HG02884 (cell line): ENCODE data around the gene MED13L.

Experiments used
- ATAC-seq: cut with Tn5 transposase; IDR thresholded peaks from one replicate; pipeline ENCODE4 v1.9.1; 2021; ENCODE audit warnings: mild to moderate bottlenecking, moderate library complexity; ENCODE audit not compliant: unreplicated experiment

The MED13L gene

DNA sequence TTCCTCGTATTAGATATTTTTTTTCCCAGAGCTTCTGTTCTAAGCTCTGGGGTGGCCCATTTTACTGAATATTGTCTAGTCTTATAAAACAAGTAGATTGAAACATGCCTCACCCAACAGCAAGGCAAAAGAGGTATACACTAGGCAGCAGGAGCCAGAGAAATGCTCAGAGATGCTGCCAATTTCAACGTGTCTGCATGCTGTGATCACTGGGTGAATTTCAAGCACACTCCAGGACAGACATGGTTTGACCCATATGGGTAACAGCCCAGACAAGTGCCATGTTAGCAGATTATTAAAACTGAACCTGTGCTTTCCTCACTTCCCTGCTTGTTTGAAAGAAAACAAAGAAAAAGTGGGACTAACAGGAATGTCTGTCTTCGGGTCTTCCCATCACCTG is 321.3 kb downstream of the MED13L start:
- ATAC-seq = no peak

DNA sequence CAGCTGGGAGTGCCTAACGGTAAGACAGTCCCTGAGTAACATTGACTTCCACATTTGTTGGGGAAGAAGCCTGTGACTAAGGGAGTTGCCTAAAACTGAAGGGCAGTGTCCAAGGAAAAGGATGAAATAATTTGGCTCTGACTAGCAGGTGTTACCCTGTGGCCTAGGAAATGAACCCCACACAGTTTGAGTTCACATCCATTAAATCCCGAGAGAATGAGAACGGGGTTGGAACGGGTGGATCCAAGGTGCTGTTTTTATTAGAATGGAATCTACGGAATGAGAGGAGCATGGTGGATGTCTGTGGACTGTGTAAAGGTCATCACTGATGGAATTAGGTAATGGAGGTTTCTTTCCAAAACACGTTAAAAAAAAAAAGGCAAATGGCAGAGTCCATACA is 324.0 kb downstream of the MED13L start:
- no peak for ATAC-seq

DNA sequence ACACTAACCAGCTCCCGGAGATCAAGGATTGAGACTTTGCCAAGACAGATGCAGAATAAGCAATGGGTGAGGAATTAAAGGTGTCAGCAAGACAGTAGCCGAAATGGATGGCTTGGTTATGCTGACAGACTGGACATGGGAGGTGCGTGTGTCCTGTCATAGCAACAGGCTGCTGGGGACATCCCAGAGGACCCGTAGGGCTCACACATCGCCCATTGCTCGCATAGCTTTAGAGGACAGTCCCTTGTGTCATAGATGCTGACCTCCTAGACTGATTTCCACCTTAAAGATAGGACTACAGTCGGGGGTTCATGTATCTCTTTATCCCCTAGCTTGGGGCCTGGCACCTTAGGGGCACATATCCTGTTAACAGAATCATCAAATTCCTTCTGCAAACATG is 324.5 kb downstream of the MED13L start:
- ATAC-seq = no peak

DNA sequence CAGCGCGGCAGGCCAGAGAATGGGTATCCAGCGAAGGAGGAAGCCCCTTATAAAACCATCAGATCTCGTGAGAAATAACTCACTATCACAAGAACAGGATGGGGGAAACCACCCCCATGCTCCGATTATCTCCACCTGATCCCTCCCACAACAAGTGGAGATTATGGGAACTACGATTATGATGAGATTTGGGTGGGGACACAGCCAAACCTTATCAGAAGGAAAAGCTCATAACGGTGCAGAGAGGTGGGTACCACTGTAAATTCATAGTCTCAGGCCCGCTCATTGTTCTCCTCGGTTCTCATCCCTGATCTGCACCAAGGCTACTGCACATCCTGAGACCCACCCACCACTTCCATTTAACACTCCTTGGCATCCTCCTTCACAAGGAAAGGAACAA is 326.5 kb downstream of the MED13L start:
- no peak for ATAC-seq

DNA sequence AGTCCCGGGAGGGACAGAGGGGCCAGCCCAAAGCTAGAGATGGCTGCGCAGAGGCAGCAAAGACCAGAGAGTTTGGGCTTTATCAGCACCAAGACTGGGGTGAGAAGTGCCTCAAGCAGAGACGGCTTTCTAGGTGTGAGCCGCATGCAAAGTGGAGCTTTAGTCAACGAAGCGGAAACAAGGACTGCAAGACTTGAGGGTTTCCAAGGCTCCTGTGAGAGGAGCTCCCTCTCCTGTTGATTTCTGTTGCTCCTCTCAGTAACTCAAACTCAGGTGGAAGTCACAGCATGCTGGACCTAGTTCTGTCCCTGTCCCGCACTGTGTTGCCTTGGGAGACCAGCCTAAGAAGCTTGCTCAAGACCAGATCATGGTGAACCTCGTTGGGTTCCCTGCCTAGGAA is 327.8 kb downstream of the MED13L start:
- no peak for ATAC-seq

DNA sequence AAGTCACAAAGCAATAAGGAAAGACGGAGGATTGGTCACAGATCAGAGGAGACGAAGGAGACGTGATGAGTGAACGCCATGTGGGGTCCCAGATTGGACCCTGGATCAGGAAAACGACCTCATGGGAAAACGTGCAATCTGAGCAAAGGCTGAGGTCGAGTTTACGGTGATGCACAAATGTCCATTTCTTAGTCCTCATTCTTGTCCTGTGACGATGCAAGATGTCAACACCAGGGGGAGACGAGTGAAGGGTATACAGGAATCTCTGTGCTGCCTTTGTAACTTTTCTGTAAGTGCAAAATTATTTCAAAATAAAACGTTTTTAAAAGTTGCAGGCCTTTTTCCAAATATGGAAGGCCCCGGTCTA is 329.8 kb downstream of the MED13L start:
- no peak for ATAC-seq

DNA sequence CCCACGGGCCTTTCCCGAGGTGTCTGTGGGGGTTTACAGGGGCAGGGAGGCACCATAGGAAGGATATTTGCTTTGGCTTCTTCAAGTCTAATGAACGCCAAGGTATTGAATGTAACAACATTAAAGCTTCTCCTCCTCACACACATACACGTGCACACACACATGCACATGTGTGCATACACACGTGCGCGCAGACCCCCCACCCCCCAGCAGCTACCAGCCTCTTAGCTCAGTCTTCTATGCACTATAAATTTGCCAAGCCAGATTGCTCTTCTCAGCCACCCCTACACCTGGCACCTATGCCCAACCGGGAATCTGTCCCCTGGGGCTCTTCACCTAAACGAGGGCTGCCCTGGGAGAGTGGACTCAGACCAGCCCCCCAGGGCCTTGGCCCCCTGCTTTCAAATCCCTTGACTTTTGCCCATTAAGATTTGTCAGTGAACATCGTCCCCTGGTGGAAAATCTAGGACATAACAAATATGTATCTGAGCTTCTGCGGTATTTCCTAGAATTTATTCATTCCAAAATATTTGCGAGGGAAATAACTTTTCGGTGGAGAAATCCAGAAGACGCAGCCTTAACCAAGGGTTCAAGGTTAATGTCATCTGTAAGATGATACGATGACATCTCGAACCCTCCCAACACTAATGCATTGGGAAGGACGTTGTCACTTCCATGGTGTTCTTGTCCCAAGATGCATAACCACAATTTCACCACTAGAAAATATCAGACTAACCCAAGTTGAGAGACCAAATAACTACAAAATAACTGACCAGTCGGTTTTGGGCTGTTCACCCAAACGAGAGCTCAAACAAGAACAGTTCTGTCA is 330.4 kb downstream of the MED13L start:
- no peak for ATAC-seq

DNA sequence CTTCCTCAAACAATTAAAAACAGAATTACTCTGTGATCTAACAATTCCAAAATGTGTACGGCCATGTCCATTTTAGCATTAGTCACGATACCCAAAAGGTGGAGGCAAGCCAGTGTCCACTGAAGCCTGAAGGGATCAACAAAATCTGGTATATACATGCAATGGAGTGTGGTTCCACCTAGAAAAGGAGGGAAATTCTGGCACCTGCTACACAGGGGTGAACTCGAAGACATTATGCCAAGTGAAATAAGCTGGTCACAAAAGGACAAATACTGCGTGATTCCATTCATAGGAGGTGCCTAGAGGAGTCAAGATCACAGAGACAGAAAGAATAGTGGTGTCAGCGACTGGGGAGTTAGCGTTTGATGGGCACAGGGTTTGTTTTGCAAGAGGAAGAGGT is 331.4 kb downstream of the MED13L start:
- no peak for ATAC-seq

DNA sequence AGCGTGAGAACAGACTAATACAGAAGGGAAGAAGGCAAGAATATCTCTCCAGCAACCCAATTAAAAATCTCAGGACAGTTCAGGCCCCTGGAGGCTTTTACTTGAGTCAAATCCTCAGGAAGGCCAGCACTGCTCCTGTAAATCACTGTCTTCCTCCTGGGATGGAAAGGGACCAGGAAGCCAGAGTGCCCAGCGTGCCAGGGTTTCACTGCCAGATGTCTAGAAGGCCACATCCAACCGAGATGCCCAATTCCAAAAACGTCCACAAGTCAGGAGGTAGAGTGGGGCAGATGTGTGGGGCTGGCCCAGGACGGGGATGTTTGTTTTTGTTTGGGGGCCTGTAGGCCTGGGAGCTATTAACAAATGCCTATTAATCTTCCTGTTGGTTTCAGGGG is 332.0 kb downstream of the MED13L start:
- ATAC-seq = no peak

DNA sequence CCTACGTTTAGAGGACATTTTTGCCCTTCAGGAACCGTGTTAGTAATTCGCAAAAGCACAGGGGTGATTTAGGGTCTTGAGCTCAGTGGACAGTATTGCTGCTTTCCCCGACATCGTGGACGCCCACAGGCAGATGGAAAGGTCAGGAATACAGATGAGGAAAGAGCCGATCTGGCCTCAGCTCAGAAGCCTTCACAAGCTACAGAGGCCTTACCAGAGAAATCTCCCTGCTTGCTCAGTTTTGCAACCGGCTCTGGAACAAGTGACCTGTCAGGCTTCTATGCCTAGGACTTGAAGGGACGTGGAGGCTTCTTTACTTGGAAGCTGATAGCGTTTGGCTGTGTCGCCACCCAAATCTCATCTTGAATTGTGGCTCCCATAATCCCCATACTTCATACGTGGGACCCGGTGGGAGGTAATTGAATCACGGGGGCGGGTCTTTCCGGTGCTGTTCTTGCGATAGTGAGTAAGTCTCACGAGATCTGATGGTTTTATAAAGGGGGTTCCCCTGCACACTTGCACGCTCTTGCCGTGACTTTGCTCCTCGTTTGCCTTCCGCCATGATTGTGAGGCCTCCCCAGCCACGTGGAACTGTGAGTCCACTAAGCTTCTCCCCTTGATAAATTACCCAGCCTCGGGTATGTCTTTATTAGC is 332.5 kb downstream of the MED13L start:
- no peak for ATAC-seq

DNA sequence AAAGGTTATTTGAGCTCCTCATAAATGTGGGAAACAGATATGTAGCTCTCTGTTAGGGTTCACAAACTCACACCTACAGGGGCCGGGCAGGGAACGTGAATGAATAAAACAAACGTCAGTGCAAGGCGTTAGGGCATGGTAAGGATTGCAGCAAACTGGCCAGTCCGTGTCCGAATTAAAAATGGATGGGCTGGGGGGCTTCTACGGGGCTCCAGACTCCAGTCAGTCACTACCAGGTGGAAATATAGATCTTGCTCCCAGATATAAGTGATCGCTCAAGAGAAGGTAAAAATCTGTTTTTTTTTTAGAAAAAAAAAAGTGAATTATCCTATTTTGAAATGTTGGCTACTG is 333.1 kb downstream of the MED13L start:
- no peak for ATAC-seq

DNA sequence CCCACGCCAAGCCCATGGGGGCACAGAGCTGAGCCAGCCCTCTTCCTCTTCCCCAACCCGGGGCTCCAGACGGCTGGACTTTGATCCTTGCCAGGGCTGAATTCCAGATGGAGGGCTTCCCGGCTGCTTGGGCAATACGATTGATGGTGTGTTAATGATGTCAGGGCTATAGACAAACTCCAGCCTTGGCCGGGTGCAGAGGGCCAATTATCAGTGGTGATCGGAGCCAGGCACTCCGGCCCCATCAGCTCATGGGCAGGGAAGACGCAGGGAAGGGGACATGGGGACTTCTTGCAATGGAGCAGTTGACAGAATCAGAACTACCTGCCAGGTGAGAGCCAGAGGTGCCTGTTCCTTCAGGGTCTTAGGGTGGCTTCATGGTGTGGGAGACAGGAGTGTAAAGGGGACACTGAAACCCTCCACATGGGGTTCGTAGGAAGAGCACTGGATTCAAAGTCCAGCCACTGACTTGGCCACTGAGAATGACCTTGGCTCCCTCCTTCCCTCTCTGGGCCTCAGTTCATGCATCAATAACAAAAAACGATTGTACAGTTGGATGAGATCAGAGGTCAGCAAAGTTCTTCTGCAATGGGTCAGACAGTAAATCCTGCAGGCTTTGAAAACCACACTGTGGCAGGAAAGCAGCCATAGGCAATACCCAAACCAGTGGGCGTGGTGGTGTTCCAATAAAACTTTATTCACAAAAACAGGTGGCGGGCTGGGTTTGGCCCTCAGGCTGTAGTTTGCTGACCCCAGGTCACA is 333.7 kb downstream of the MED13L start:
- no peak for ATAC-seq

DNA sequence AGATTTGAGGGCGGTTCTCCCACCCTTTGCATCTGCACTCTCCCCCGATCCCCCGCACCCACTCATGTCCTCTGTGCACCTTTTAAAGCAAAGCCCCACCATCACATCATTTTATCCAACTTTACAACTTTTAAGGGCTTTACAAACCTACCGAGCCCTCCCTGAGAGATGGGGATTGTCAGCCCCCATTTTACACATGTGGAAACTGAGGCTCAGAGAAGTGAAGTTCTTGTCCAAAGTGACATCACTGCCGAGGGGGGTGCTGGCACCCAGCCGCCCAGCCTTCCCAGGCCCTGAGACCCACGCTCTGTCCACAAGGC is 334.2 kb downstream of the MED13L start:
- no peak for ATAC-seq

DNA sequence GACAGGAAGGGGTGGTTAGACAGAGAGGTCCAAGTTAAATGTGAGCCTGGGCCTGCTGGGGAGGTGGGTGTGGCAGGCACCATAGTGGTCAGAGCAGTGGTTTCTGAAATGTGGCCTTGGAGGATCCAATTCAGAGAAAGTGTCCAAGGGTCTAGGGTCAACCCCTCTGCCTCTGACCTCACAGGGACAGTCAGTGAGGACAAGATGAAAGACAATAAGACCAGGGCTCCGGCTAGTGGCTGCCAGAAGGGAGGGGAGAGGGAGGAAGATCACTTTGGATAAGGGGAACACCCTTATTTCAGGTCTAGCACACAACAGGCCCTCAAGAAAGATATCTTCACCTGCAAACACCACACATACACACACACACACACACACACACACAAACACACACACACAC is 335.1 kb downstream of the MED13L start:
- no peak for ATAC-seq

DNA sequence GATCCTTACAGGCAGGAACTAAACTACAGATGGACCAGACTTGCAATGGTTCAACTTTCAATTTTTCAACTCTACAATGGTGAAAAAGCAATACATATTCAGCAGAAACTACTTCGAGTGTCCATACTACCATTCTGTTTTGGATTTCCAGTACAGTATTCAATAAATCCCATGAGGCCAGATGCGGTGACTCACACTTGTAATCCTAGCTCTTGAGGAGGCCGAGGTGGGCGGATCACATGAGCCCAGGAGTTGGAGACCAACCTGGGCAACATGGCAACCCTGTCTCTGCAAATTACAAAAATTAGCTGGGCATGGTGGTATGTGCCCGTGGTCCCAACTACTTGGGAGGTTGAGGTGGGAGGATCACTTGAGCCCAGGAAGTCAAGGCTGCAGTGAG is 336.1 kb downstream of the MED13L start:
- no peak for ATAC-seq

DNA sequence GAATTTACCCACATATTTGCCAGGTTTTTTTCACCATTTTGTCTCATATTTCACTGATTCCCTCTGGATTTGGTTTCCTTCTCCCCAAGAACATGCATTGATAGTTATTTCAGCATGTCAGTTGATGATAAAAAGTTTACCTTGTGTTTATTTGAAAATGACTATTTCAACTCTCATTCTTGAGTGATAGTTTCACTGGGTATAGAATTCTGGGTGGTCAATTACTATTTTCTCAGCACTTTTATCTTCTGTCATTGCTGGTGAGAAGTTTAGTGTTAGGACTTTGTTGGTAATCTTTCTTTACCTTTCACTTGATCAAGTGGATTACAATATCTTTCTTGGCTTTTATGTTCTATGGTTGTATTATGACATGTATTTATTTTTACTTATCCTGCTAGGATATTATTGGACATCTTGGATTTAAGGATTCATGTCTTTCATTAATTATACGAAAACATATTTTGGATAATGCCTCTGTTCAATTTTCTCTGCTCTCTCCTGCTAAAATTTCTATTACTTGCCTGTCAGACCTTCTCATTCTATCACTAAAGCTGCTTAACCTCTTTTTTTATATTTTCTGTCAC is 338.6 kb downstream of the MED13L start:
- ATAC-seq = no peak

DNA sequence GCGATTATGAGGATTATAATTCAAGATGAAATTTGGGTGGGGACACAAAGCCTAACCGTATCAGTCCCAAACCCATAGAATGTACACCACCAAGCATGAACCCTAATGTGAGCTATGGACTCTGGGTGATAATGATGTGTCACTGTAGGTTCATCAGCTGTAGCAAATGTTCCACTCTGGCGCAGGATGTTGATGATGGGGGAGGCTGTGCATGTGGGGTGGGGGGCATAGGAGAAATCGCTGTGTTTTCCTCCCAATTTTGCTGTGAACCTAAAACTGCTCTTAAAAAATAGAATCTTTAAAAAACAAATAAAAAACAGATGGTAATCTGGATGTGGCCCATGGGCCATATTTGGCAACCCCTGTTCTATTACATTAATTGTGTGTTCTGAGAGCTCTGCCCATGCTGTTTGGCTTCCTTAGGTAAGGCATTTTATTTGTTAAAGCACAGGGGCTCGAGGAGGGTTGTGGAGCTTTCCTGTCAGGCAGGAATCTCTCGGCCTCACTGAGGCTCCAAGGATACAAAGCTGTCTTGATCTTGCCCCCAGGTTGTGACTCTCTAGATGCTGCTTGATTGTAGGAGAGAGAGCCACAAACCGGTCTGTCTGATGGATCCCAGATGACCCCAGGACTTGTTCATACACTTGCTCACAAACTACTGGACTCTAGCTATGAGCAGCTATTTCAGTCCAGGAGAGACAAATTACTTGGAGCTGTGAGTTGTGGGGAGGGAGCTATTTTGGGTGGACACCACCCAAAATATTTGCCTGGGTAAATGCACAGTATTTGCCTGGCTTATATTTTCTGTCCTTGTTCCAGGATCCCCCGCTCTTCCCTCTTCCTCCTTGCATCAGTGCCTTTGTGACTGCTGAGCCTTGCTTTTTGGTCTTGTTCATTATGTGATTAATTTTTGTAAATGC is 340.2 kb downstream of the MED13L start:
- ATAC-seq = no peak

DNA sequence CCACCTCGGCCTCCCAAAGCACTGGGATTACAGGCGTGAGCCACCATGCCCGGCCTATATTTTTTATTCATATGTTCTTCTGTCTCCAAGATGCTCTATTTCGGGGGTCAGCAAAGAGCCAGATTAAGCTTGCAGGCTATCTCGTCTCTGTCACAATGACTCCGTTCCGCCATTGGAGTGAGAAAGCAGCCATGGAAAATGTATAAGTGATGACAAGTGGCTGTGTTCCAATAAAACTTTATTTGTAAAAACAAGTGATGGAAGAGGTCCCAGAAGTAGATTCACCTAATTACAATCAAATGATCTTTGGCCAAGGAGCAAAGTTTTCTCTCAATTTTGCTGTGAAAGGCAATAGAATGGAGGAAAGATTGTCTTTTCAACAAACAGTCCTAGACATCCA is 342.6 kb downstream of the MED13L start:
- ATAC-seq = no peak

DNA sequence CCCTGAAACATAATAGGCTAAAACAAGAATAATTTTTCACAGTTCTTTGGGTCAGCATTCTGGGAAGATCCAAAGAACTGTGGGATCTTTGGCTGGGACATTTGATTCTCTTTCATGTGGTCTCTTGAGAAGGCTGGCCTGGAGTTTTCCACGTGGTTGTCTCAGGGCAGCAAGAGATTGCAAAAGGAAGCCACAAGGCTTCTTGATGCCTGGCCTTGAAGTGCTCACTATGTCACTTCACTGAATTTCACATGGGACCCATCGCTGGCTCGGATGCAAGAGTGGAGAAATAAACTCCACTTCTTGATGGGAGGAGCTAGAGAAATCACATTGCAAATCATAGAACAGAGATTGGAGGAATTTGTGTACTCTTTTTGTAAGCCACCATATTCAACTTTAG is 343.4 kb downstream of the MED13L start:
- no peak for ATAC-seq

DNA sequence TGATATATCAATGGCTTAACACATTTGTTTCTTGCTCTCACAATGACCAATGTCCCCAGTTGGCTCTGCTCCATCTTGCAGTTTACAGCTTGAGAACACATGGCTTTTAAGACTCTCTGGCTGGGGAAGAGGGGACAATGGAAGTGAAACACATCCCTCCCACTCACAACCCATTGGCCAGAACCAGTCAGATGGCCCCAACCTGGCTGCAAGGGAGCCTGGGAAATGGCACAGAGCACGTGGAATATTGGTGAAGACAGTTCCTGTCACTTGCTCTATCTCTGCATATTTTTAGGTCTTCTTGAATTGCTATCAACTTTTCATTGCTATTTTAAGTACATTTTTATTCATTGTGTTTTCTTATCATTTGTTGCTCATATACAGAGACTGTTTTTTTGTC is 345.4 kb downstream of the MED13L start:
- no peak for ATAC-seq

DNA sequence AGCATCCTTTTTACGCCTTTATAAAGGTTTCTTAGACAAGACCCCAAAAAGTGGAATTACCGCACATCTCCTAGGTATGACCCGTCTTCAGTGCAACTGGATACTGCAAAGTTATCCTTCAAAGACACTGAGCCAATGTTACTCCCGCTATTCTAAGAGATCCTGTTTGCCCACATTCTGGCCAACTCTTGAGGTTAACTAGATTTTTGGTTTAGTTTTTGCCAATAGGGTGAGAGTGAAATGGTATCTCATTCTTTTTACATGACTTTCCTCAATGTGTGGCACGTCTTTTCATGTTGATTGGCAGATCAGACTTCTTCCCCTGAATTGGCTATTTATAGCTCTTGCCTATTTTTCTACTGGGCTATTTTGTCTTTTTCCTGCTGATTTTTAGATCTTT is 347.2 kb downstream of the MED13L start:
- ATAC-seq = no peak
